Measurements from ENCODE around the gene C14orf93. TPM values are rescaled to one million over a fixed set of nuclear protein-coding genes. Genes with fewer than 3 reads are reported as not detected.

C14orf93 gene
- total RNA-seq, 2 experiments from 2014 or later = 7.6 to 8.4 TPM

DNA sequence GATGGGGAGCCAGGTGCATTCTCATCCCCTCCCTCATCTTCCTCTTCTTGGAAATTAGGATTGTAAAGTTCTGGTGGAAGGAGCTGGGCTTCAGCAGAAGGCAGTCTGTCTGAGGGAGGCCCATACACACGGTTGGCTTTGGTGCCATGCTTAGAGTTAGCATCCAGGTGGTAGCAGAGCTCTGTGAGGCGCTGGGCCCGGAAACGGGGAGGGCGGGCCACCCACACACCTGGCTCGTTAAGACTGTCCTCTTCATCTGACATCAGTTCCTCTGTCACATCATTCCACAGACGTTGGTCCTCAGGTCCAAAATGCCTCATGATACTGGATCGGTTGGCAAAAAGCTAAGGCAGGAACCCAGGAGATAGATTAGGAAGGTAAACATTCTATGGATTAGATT is 22.7 kb downstream of the C14orf93 start:
- Histone ChIP-seq H3K27ac (ENCODE audit: low read depth in 1 of 2, low read length in 2 of 2) (no peak overlapping the region), H3K36me3 (ENCODE audit: insufficient read depth, low read length) (peaks cover 5% of the 10 kb centered on the region), H3K9me3 (ENCODE audit: control insufficient read depth in 1 of 2, insufficient read depth in 1 of 2, low read length in 2 of 2) (no peaks in the 10 kb centered on the region), H3K27me3 (ENCODE audit: control insufficient read depth in 1 of 2, insufficient read depth in 2 of 2, low read length in 2 of 2) (no peaks in the 10 kb centered on the region), H3K4me1 (ENCODE audit: insufficient read depth, low read length) (peaks cover 10% of the 10 kb centered on the region), H3K4me3 (ENCODE audit: low read length) (no peak overlapping the region)
- H3K9me3 Mint-ChIP-seq = no peaks in the 10 kb centered on the region
- peaks cover 28% of the 10 kb centered on the region for H3K36me3 Mint-ChIP-seq (ENCODE audit: low read depth)
- no peak for ATAC-seq (ENCODE audit: poor library complexity)
- no peaks in the 10 kb centered on the region for H3K27me3 Mint-ChIP-seq
- DNase-seq = no peak
- CTCF ChIA-PET = interaction anchor here (0.7 to 4.3 kb wide), 24 partner anchors 10 to 430 kb away, joined by 3 to 136 read pairs (median 7); partner anchors contain the start of genes CDH24, HAUS4 and PRMT5
- H3K27ac Mint-ChIP-seq = no peak overlapping the region
- intact Hi-C loops (cut with DNase I, micrococcal nuclease) = loop anchor here (2.0 to 10.0 kb wide), 2 partner anchors 198 to 200 kb away; partner anchors contain the start of gene SLC7A8 (in 1 of the 2)
- no peak overlapping the region for H3K4me3 Mint-ChIP-seq
- POLR2A ChIA-PET = interaction anchor here (0.5 to 2.1 kb wide), 5 partner anchors 24 to 484 kb away, joined by 3 to 42 read pairs (median 3); partner anchors contain the start of gene CDH24
- TF ChIP-seq, protein P1, sequence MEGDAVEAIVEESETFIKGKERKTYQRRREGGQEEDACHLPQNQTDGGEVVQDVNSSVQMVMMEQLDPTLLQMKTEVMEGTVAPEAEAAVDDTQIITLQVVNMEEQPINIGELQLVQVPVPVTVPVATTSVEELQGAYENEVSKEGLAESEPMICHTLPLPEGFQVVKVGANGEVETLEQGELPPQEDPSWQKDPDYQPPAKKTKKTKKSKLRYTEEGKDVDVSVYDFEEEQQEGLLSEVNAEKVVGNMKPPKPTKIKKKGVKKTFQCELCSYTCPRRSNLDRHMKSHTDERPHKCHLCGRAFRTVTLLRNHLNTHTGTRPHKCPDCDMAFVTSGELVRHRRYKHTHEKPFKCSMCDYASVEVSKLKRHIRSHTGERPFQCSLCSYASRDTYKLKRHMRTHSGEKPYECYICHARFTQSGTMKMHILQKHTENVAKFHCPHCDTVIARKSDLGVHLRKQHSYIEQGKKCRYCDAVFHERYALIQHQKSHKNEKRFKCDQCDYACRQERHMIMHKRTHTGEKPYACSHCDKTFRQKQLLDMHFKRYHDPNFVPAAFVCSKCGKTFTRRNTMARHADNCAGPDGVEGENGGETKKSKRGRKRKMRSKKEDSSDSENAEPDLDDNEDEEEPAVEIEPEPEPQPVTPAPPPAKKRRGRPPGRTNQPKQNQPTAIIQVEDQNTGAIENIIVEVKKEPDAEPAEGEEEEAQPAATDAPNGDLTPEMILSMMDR (IDR thresholded peaks at IDR 0.05) = no peak
- peaks cover 3% of the 10 kb centered on the region for H3K4me1 Mint-ChIP-seq (ENCODE audit: low read depth)

- ATAC-seq (ENCODE audit: poor library complexity) = peak; percentile 67
- H3K4me1 Mint-ChIP-seq (ENCODE audit: low read depth) = peaks cover 3% of the 10 kb centered on the region
- POLR2A ChIA-PET = interaction anchor here (0.5 to 2.1 kb wide), 15 partner anchors 8 to 483 kb away, joined by 3 to 42 read pairs (median 3); partner anchors contain the start of genes CDH24 and HAUS4
Measured at GRCh38 chr14:22986508-22987054, 23.4 kb downstream of the C14orf93 start.

GRCh38 chr14:22985894-22986507 is 23.9 kb downstream of the C14orf93 start:
- CTCF ChIA-PET = interaction anchor here (0.5 to 4.3 kb wide), 41 partner anchors 8 to 1484 kb away, joined by 3 to 136 read pairs (median 4); partner anchors contain the start of genes ACIN1, C14orf119, CDH24 and HAUS4
- Mint-ChIP-seq H3K36me3 (ENCODE audit: low read depth) (peaks cover 23% of the 10 kb centered on the region), H3K4me3 (no peak overlapping the region), H3K27me3 (no peaks in the 10 kb centered on the region), H3K4me1 (ENCODE audit: low read depth) (peaks cover 3% of the 10 kb centered on the region), H3K9me3 (no peaks in the 10 kb centered on the region), H3K27ac (no peak overlapping the region)
- TF ChIP-seq, protein P1 (IDR thresholded peaks at IDR 0.05) = no peak
- ATAC-seq (ENCODE audit: poor library complexity) = no peak
- DNase-seq = no peak
- peaks cover 5% of the 10 kb centered on the region for H3K36me3 ChIP-seq (ENCODE audit: insufficient read depth, low read length)
- no peak overlapping the region for H3K4me3 ChIP-seq (ENCODE audit: low read length)
- H3K4me1 ChIP-seq (ENCODE audit: insufficient read depth, low read length) = peaks cover 23% of the 10 kb centered on the region
- peaks cover 2 to 5% of the 10 kb centered on the region in 2 experiments for H3K27me3 ChIP-seq (ENCODE audit: control insufficient read depth in 1 of 2, insufficient read depth in 2 of 2, low read length in 2 of 2)
- H3K9me3 ChIP-seq (ENCODE audit: control insufficient read depth in 1 of 2, insufficient read depth in 1 of 2, low read length in 2 of 2) = no peaks in the 10 kb centered on the region
- intact Hi-C loops (cut with DNase I, micrococcal nuclease) = loop anchor here (1.0 to 10.0 kb wide), 3 partner anchors 72 to 201 kb away; partner anchors contain the start of gene SLC7A8 (in 1 of the 2)
- POLR2A ChIA-PET = interaction anchor here (0.6 to 2.1 kb wide), 13 partner anchors 9 to 430 kb away, joined by 3 to 42 read pairs (median 3); partner anchors contain the start of genes CDH24 and HAUS4
- no peak overlapping the region for H3K27ac ChIP-seq (ENCODE audit: low read depth in 1 of 2, low read length in 2 of 2)

More at GRCh38 chr14:22986508-22987054, 23.4 kb downstream of the C14orf93 start:
- Histone ChIP-seq H3K4me3 (ENCODE audit: low read length) (no peak overlapping the region), H3K9me3 (ENCODE audit: control insufficient read depth in 1 of 2, insufficient read depth in 1 of 2, low read length in 2 of 2) (no peaks in the 10 kb centered on the region), H3K27ac (ENCODE audit: low read depth in 1 of 2, low read length in 2 of 2) (no peak overlapping the region), H3K36me3 (ENCODE audit: insufficient read depth, low read length) (peaks cover 5% of the 10 kb centered on the region), H3K27me3 (ENCODE audit: control insufficient read depth in 1 of 2, insufficient read depth in 2 of 2, low read length in 2 of 2) (peaks cover 0 to 5% of the 10 kb centered on the region in 2 experiments), H3K4me1 (ENCODE audit: insufficient read depth, low read length) (peaks cover 17% of the 10 kb centered on the region)
- TF ChIP-seq, protein P1 (IDR thresholded peaks at IDR 0.05) = peak; percentile 95
- peak; percentile 81 to 96 (median 88) for DNase-seq
- no peaks in the 10 kb centered on the region for H3K27me3 Mint-ChIP-seq
- H3K27ac Mint-ChIP-seq = no peak overlapping the region
- CTCF ChIA-PET = interaction anchor here (0.5 to 4.3 kb wide), 42 partner anchors 9 to 1485 kb away, joined by 3 to 136 read pairs (median 4); partner anchors contain the start of genes ACIN1, C14orf119, CDH24 and HAUS4
- H3K4me3 Mint-ChIP-seq = peak overlapping the region; percentile 3
- H3K9me3 Mint-ChIP-seq = no peaks in the 10 kb centered on the region
- peaks cover 23% of the 10 kb centered on the region for H3K36me3 Mint-ChIP-seq (ENCODE audit: low read depth)
- intact Hi-C loops (cut with DNase I, micrococcal nuclease) = loop anchor here (1.0 to 10.0 kb wide), 3 partner anchors 72 to 200 kb away; partner anchors contain the start of gene SLC7A8 (in 1 of the 2)

Data from CD4-positive, alpha-beta T cell (primary cell).